GM18505 (cell line): ENCODE results near the gene STXBP5L.
"Not testable (repeated sequence)": the region's sequence is repeated elsewhere in the genome, so short reads cannot be mapped to it uniquely, and the experiment has no call there.

ENCODE experiments used
- ATAC-seq: cut with Tn5 transposase; IDR thresholded peaks from one replicate; pipeline ENCODE4 v1.9.1; 2021; ENCODE audit not compliant: unreplicated experiment
- POLR2A ChIP-seq: IDR thresholded peaks from 4 replicates; pipeline ENCODE4 v1.6.1; 2011; ENCODE audit warnings: borderline replicate concordance; ENCODE audit not compliant: insufficient read depth, insufficient read length; ENCODE audit errors: extremely low read depth

STXBP5L gene

DNA sequence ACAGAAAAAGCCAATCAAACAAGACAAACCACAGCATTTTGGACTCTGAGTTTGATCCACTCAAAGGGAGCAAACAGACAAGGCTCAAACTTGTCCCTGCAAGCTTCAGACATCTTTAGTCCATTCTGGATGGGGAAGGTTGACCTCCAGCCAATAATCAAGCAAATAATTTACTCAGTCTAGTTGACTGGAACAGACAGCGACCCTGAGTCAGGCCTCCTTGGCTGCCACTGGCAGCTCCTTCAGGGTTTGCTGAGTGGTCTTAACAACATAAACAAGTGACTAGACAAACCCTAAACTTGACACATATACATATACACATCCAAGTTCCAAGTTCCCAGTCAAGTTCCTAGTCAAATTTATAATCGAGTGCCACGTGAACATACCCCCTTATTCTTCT is 323.9 kb downstream of the STXBP5L start:
- no peak for TF ChIP-seq POLR2A
- ATAC-seq, result no peak

DNA sequence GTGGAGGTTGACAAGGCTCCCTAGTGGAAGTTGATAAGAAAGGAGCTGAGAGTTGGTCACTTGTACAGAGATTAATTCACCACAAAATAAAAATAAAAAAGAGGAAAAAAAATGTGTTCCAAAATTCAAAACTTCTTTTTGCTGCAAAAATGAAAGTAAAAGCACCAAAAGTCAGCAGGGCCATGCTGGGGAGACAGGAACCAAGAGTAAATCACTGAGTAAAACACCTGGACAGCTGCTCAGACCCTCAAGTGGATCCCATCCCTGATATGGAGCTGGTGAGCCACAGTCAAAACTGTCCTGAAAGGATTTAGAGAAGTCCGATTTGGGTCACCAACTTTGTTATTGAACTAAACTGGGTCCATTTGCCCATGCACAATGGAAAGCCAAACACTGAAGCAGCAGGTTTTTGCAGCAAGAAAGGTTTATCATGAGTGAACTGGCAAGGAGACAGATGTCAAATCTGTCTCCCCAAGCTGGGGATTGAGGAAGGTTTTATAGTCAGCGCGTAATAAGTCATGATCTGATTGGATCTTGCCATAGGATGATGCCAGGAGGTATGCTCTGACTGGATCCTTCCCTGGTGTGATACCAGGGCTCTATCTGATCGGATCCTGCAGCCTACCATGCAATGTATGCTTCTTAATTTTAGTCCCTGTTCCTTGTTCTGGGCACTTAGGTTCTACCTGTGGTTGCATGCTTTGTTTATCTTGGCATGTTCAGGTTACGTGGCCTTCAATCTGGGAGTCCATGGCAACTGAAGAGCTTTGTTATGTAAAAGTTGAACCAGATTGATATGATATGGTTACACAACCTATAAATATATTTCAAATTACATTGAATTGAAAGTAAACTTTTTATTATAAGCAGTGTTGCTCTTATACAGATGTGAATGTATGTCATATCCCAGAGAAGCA is 324.6 kb downstream of the STXBP5L start:
- ATAC-seq, result no peak
- no peak for TF ChIP-seq POLR2A

DNA sequence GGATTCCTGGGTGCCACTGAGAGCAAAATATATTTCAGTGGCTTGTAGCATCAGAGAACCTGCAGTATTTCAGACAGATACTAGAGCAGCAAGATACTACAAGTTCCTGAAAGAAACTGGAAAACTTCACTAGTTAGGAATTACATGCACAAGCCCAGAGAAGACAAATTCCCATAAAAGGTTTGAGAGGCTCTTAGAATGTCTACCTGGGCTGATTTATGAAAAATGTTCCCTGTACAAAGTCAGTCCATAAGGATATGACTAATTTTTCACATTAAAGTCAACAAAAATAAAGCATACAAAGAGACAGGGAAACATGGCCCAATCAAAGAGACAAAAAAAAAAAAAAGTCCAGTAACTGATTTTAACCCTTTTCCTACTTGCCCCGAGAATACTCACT is 335.2 kb downstream of the STXBP5L start:
- ATAC-seq, result no peak
- TF ChIP-seq POLR2A, result no peak

DNA sequence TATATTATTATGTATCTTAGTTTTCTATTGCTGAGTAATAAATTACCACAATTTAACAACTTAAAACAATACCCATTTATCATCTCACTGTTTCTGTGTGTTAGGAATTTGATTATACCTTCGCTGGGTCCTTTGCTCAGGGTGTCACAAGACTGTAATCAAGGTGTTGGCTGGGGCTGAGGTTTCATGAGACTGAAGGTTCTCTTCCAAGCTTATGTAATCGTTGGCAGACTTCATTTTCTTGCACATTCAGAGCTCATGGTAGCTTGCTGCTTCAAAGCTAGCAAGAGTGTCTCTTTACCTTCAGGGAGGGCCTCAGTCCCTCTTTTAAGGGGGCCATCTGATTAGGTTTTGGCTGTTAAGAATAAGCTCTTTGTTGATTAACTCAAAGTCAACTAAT is 344.7 kb downstream of the STXBP5L start:
- TF ChIP-seq POLR2A, result no peak
- no peak for ATAC-seq

DNA sequence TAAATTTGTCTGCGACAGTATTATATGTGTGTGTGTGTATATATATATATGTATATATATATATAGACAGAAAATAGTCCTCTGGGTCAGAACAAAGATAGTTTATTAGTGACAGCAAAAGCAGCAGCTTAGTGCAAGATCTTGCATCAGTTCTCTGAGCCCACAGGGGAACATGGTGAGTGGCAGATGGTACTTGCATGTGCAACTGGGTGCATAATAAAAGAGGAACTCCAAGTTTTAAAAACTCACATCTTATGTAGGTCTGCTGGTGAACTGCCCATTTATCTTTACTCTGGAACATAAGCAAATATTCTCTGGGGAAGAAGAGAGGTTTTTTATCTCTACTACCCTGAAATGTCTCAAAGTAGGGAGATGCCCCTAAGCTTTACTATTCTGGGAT is 361.4 kb downstream of the STXBP5L start:
- no peak for ATAC-seq
- TF ChIP-seq POLR2A, result no peak

DNA sequence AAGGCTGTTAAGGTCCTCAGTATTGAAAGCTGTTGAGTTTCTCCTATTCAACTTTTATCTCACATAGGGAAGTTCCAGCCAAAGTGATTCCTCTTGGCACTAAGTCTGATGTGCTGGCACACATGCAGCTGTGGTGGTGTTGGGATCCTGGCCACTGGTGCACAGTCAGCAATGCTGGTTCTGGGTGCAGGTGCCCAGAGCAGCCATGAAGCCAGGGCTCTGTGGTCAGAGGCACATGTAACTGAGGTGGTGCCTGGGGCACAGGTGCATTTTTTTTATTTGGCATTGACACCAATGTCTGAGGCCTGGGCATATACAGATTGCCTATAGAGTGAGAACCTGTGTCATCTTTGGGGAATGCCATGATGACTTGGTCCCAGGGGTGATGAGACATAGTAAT is 366.4 kb downstream of the STXBP5L start:
- ATAC-seq, result no peak
- TF ChIP-seq POLR2A, result no peak

DNA sequence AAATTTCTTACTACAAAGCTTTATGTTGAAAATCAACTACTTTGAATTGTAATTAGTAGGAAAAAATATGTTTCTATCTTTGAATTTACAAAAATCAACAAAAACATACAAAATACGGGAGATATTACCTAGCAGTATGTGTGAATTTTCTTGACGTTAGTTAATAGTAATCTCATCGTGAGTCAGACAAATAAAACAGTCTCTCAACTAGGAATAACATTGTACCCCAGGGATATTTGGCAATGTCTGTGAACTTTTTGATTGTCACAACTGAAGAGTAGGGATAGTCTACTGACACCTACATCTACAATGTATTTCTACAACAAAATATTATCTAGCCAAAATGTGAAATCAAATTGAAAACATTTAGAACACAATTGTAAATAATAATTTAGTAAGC is 387.4 kb downstream of the STXBP5L start:
- no peak for ATAC-seq
- TF ChIP-seq POLR2A, result no peak

DNA sequence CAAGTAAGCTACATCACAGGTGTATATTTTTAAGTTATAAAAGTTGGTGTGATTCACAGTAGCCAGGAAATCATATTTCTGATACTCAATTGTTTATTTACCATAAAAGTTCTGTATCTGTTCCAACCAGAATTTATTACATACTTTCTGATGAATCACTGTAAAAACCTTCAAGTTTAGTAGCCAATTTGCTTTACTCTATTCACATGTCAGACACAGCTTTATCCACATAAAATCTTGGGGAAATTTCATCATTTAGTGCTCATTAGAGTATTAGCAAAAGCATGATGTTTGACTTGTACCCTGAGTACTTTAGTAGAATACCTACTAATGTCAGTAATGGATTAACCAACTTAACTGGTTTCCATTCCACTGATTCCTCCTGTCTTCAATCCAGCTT is 388.0 kb downstream of the STXBP5L start:
- ATAC-seq, result no peak
- no peak for TF ChIP-seq POLR2A

DNA sequence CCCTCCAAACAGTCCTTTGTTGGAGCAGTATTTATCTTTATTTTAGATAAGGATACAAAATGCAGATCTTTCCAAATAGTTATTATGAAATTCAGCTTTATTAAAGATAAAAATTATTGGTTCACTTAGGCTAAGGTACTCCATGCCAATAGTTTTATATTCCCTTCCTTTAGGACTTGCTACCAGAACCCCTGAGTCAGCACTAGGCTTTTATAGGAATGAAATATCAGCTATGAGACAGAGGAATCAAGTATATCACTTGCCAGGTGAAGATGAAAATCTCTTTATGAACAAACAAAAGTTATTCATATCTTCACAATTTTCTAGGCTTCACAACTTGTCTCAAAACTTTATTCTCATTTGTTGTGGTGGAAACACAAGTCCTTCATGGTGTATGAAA is 416.3 kb downstream of the STXBP5L start:
- no peak for ATAC-seq
- TF ChIP-seq POLR2A, result no peak

DNA sequence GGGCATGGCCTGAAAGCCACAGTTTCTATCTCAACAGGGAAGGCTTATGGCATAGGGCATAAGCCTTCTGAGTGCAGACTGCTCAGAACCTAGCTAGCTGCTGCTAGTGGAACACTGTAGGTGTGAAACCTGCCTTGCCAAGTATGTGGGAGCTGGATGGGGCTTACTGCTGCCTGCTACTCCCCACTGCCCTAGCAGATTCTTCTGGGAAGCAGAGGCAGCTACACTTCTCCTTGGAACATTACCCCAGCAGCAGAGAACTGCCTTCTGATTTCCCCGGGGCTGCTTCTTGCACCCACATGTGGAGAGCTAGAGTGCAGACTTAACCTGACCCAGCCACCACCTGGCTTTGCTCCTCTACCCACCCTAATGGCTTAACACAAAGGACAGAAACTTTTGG is 422.1 kb downstream of the STXBP5L start:
- ATAC-seq, result no peak
- TF ChIP-seq POLR2A, result no peak

DNA sequence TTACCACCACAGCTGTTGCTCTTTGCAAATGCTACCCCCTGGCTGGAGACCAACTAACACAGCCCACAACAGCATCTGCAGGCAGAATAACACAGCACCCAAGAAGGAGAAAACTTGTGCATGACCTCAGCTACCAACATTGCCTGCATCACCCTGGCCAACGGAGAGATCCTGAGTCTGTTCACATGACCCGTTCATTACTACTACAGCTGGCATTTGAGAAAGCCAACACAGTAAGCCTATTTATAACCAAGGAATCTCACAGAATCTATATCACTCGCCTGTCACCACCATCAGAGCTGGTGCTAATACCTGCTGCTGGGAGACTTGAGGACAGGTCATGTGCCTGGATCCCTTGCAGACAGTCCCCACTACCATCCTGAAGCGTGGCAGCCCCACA is 422.6 kb downstream of the STXBP5L start:
- no peak for ATAC-seq
- no peak for TF ChIP-seq POLR2A

DNA sequence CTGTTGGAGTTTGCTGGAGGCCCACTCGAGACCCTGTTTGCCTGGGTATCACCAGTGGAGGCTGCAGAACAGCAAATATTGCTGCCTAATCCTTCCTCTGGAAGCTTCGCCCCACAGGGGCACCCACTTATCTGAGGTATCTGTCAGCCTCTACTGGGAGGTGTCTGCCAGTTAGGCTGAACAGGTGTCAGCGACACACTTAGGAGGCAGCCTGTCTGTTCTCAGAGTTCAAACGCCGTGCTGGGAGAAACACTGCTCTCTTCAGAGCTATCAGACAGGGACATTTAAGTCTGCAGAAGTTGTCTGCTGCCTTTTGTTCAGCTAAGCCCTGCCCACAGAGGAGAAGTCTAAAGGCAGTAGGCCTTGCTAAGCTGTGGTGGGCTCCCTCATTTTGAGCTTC is 448.0 kb downstream of the STXBP5L start:
- ATAC-seq, result not testable (repeated sequence)

DNA sequence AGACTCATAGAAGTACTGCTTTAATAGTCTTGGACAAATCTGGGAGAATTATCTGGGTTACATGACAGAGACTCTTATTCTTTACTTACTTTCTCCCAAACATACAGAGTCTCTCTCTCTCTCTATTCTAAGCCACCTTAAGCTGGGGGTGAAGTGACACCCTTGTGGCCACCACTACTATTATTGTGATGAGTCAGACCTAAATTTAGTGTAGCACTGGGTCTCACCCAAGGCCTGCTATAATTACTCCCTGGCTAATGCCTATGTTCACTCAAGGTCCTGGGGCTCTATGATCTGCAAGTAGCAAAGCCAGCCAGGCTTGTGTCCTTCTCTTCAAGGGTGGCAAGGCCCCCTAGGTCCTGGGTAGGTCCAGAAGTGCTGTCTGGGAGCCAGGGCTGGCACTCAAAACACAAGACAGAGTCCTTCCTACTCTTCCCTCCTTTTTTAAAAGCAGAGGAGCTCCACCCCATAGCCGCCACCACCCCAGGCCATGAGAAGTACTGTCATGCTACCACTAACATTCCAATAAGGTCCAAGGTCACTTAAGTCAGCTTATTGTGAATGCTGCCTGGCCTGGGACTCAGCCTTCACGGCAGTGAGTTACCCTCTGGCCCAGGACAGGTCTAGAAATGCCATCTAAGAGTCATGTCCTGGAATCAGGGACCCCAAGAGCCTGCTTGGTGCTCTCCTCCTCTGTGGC is 454.2 kb downstream of the STXBP5L start:
- peak; percentile 58 for ATAC-seq
- TF ChIP-seq POLR2A, result no peak

DNA sequence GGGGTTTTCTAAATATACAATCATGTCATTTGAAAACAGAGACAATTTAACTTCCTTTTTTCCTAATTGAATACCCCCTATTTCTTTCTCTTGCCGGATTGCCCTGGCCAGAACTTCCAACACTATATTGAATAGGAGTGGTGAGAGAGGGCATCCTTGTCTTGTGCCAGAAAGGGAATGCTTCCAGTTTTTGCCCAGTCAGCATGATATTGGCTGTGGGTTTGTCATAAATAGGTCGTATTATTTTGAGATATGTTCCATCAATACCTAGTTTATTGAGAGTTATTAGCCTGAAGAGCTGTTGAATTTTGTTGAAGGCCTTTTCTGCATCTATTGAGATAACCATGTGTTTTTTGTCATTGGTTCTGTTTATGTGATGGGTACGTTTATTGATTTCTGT is 480.3 kb downstream of the STXBP5L start:
- not testable (repeated sequence) for ATAC-seq

DNA sequence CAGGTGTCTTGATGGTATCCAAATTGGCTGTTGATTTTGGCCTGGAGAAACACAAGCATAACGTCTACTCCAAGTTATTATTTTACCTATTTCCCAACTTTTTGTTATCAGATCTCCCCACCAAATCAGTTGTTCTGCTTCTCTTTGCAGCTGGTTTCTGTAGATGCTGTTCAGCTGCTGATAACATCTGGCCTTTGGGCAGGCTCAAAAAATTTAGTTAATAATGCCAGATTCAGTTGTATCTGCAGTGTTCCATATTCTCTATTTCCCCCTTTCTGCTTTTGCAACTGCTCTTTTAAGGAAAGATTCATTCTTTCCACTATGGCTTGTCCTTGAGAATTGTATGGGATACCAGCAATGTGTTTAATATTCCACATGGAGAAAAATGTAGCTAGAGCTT is 488.0 kb downstream of the STXBP5L start:
- not testable (repeated sequence) for ATAC-seq

DNA sequence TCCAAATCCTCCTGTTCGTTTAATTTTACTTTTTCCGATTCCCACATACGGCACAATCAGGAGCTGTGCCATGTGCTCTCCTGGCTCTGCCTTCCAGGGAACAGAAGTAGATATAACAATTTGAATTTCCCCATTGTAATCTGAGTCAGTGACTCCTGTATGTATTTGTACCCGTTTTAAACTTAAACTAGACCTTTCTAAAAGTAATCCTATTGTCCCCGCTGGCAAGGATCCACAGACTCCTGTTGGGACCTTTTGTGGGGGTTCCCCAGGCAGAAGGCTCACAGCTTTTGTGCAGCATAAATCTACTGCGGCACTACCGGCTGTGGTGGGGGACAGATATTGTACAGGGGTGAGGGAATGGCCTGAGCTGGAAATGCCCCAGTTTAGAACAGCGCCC is 490.0 kb downstream of the STXBP5L start:
- not testable (repeated sequence) for ATAC-seq
